PC-3 (cell line): ENCODE data around the gene MEGF6. TPM values are rescaled to one million over a fixed set of nuclear protein-coding genes. Genes with fewer than 3 reads are reported as not detected.

Experiments
- ATAC-seq: fragments of 200-7000 bp; cut with Tn5 transposase; 2 replicates; pipeline ENCODE4 v1.9.1; 2020; ENCODE audit warnings: mild to moderate bottlenecking, moderate library complexity
- BruUV-seq: library from RNA; stranded (reverse); fragments of 400-500 nt; replicated peaks from 2 replicates; lab custom pipeline; 2021; lab: Mats Ljungman, UMichigan
- CTCF ChIA-PET: fragments of 300-600 bp; sonication (Branson Sonifier 250); formaldehyde crosslinking; loops from one replicate; lab custom pipeline; 2022; ENCODE audit warnings: antibody characterized with exemption; lab: Charles Lee
- POLR2A ChIA-PET: fragments of 300-600 bp; sonication (Branson Sonifier 250); formaldehyde crosslinking; loops from one replicate; lab custom pipeline; 2022; ENCODE audit warnings: antibody characterized with exemption; ENCODE audit not compliant: unreplicated experiment; lab: Charles Lee
- DNase-seq: peaks from one replicate; pipeline ENCODE4 v3.0.0-alpha.2; 2015
- H2AFZ ChIP-seq: fragments of 300-600 bp; sonication (generic); 2 replicates; pipeline ENCODE4 v1.6.0; 2016; ENCODE audit warnings: antibody characterized with exemption, low read length
- H3F3A ChIP-seq: fragments of 300-600 bp; sonication (generic); one replicate; pipeline ENCODE4 v1.6.0; 2017; ENCODE audit warnings: antibody characterized with exemption, low read length, control low read depth, mild to moderate bottlenecking; ENCODE audit not compliant: unreplicated experiment
- H3K27ac ChIP-seq: fragments of 300-600 bp; sonication (generic); 2 replicates; pipeline ENCODE4 v1.5.1; 2016; ENCODE audit warnings: mild to moderate bottlenecking, low read length
- H3K27me3 ChIP-seq: fragments of 300-600 bp; sonication (generic); 2 replicates; pipeline ENCODE4 v1.6.1; 2016; ENCODE audit warnings: low read length, mixed read lengths
- H3K36me3 ChIP-seq: fragments of 300-600 bp; sonication (generic); 2 replicates; pipeline ENCODE4 v1.6.1; 2016; ENCODE audit warnings: low read depth, mixed run types, low read length, mixed read lengths
- H3K4me1 ChIP-seq: fragments of 300-600 bp; sonication (generic); 2 replicates; pipeline ENCODE4 v1.5.1; 2016; ENCODE audit warnings: low read length; ENCODE audit not compliant: insufficient read depth
- H3K4me2 ChIP-seq: fragments of 300-600 bp; sonication (generic); 2 replicates; pipeline ENCODE4 v1.6.0; 2016; ENCODE audit warnings: low read length
- H3K4me3 ChIP-seq: fragments of 300-600 bp; sonication (generic); 2 replicates; pipeline ENCODE4 v1.5.1; 2016; ENCODE audit warnings: mild to moderate bottlenecking, low read length, mixed read lengths
- H3K79me2 ChIP-seq: fragments of 300-600 bp; sonication (generic); 2 replicates; pipeline ENCODE4 v1.6.1; 2017; ENCODE audit warnings: low read length, mixed read lengths
- H3K9ac ChIP-seq: fragments of 300-600 bp; sonication (generic); 2 replicates; pipeline ENCODE4 v1.6.0; 2016; ENCODE audit warnings: mild to moderate bottlenecking, low read length
- H3K9me2 ChIP-seq: fragments of 300-600 bp; sonication (generic); replicated peaks from 2 replicates; pipeline ENCODE4 v1.6.1; 2016; ENCODE audit warnings: mixed run types, low read length, mixed read lengths
- H3K9me3 ChIP-seq: fragments of 300-600 bp; sonication (generic); 2 replicates; pipeline ENCODE4 v1.6.1; 2016; ENCODE audit warnings: low read length, mixed read lengths
- H4K20me1 ChIP-seq: fragments of 300-600 bp; sonication (generic); 2 replicates; pipeline ENCODE4 v1.6.1; 2016; ENCODE audit warnings: low read length, mixed read lengths
- CTCF ChIP-seq: fragments of 300-600 bp; sonication (generic); conservative IDR thresholded peaks from 2 replicates; pipeline ENCODE4 v1.5.1; 2017; ENCODE audit warnings: antibody characterized with exemption, low read depth, mild to moderate bottlenecking, low read length
- EZH2 ChIP-seq: fragments of 300-600 bp; sonication (generic); IDR thresholded peaks from one replicate; pipeline ENCODE4 v1.6.1; 2017; ENCODE audit warnings: antibody characterized with exemption, mild to moderate bottlenecking, low read length; ENCODE audit not compliant: unreplicated experiment
- EZH2phosphoT487 ChIP-seq: fragments of 300-600 bp; sonication (generic); IDR thresholded peaks from 2 replicates; pipeline ENCODE4 v1.6.1; 2018; ENCODE audit warnings: mild to moderate bottlenecking, antibody characterized with exemption, low read length, borderline replicate concordance
- intact Hi-C: fragments of 100-400 bp; cut with micrococcal nuclease; formaldehyde crosslinking; loops from 2 replicates; pipeline ENCODE4 v1.9.0; 2023
- total RNA-seq: library from RNA; depleted of rRNA; stranded (reverse); fragments of >200 nt; gene quantifications from 2 replicates; pipeline ENCODE4 v1.2.3, GENCODE V29; 2014

MEGF6 gene
- total RNA-seq, 1 experiment from 2014 or later: 32.5 TPM

- CTCF ChIA-PET: no interaction called here
- H3K79me2 ChIP-seq: no peaks in the 10 kb centered on the region
- no peaks in the 10 kb centered on the region for H3K9me3 ChIP-seq
- H3K36me3 ChIP-seq: no peaks in the 10 kb centered on the region
- H3K27ac ChIP-seq: no peak overlapping the region
- H3K4me1 ChIP-seq: no peaks in the 10 kb centered on the region
- ATAC-seq (no peak), DNase-seq (no peak)
- BruUV-seq: no TSS peak
- H2AFZ ChIP-seq: no peak overlapping the region
- no peaks in the 10 kb centered on the region for H3K27me3 ChIP-seq
- POLR2A ChIA-PET: no interaction called here
- TF ChIP-seq EZH2phosphoT487: no peak
- TF ChIP-seq EZH2: no peak
- TF ChIP-seq CTCF: no peak
- intact Hi-C loops: no loop called here
- no peak overlapping the region for H3K4me2 ChIP-seq
- H3K9me2 ChIP-seq: no peaks in the 10 kb centered on the region
- no peak overlapping the region for H3K4me3 ChIP-seq
- H3K9ac ChIP-seq: no peak overlapping the region
- H3F3A ChIP-seq: no peaks in the 10 kb centered on the region
- no peaks in the 10 kb centered on the region for H4K20me1 ChIP-seq
Measured at GRCh38 chr1:3561702-3562101, 49.6 kb downstream of the MEGF6 start.

GRCh38 chr1:3560981-3561380 lies 50.3 kb downstream of the MEGF6 start:
- Histone ChIP-seq H3K4me1 (no peaks in the 10 kb centered on the region), H3K4me2 (no peak overlapping the region), H3K79me2 (no peaks in the 10 kb centered on the region), H3K4me3 (no peak overlapping the region), H3K36me3 (no peaks in the 10 kb centered on the region), H3K9ac (no peak overlapping the region), H3F3A (no peaks in the 10 kb centered on the region), H2AFZ (no peak overlapping the region), H3K9me2 (no peaks in the 10 kb centered on the region), H3K27ac (no peak overlapping the region), H3K9me3 (no peaks in the 10 kb centered on the region), H3K27me3 (no peaks in the 10 kb centered on the region), H4K20me1 (no peaks in the 10 kb centered on the region)
- ATAC-seq: no peak
- intact Hi-C loops: no loop called here
- no TSS peak for BruUV-seq
- TF ChIP-seq CTCF (no peak), EZH2phosphoT487 (no peak), EZH2 (no peak)
- ChIA-PET POLR2A (no interaction called here), CTCF (no interaction called here)
- DNase-seq: no peak

- DNase-seq (no peak), ATAC-seq (no peak)
- TF ChIP-seq CTCF (no peak), EZH2 (no peak), EZH2phosphoT487 (no peak)
- Histone ChIP-seq H3K79me2 (no peaks in the 10 kb centered on the region), H3K4me3 (no peak overlapping the region), H3K9ac (no peak overlapping the region), H2AFZ (no peak overlapping the region), H3K4me2 (no peak overlapping the region), H3K9me3 (no peaks in the 10 kb centered on the region), H3K9me2 (no peaks in the 10 kb centered on the region), H3K27me3 (no peaks in the 10 kb centered on the region), H3K27ac (no peak overlapping the region), H3F3A (no peaks in the 10 kb centered on the region), H4K20me1 (no peaks in the 10 kb centered on the region), H3K36me3 (no peaks in the 10 kb centered on the region), H3K4me1 (no peaks in the 10 kb centered on the region)
- no TSS peak for BruUV-seq
- CTCF ChIA-PET: no interaction called here
- POLR2A ChIA-PET: no interaction called here
- intact Hi-C loops: no loop called here
Measured at GRCh38 chr1:3560251-3560871, 50.9 kb downstream of the MEGF6 start.
